AG04449 (cell line): ENCODE results near the gene QRSL1.

Source experiments
- CTCF ChIA-PET: fragments of 350-600 bp; formaldehyde crosslinking; extraction: SDS; loops from one replicate; lab custom pipeline; 2021; ENCODE audit warnings: antibody characterized with exemption; lab: Yijun Ruan, JAX
- POLR2A ChIA-PET: fragments of 400-600, 350-600 bp; formaldehyde crosslinking; extraction: SDS; loops from one replicate; lab custom pipeline; 2020; ENCODE audit warnings: antibody characterized with exemption, inconsistent platforms; lab: Yijun Ruan, JAX
- DNase-seq: peaks from one replicate; pipeline ENCODE4 v3.0.0-alpha.2; 2010; ENCODE audit warnings: low read depth, low spot score
- H3K4me3 ChIP-seq: 2 replicates; pipeline ENCODE4 v1.5.1; 2011; ENCODE audit warnings: low read depth, mild to moderate bottlenecking, control low read depth, low read length
- TF ChIP-seq, protein P1 (sequence below): IDR thresholded peaks from one replicate; pipeline ENCODE4 v1.5.1; 2011; ENCODE audit warnings: mild to moderate bottlenecking, moderate library complexity, low read length, control low read depth, inconsistent platforms; ENCODE audit not compliant: insufficient read depth; ENCODE audit errors: missing control alignments

QRSL1 gene

DNA sequence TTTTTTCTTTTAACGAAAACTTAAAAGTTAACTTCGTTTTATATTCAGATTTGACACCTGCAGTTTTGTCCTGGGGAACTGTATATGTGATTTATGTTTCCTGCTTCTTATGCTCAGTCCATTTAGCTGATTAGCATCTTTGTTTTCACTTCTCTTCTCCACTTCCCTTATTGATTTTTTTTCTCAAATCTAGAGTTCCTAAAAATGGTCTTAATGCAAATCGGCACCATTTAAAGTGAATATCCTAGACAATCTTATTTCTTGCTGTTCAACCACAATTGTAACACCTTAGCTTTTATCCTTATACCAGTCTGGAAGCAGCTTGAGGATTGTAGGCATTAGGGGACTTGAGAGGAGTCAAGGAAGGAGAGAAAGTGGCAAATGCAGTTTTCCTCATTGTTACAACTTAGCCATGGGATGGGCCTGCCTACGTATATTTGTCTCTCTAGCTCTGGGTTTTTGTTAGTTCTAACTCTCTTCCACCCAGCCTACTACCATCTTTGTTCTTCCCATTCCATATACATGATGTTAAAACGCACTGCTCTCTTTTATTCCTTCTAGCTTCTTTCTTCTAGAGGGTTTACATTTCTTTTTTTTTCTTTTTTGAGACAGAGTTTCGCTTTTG is 8.5 kb downstream of the QRSL1 start:
- POLR2A ChIA-PET = no interaction called here
- DNase-seq = no peak
- TF ChIP-seq, protein P1, sequence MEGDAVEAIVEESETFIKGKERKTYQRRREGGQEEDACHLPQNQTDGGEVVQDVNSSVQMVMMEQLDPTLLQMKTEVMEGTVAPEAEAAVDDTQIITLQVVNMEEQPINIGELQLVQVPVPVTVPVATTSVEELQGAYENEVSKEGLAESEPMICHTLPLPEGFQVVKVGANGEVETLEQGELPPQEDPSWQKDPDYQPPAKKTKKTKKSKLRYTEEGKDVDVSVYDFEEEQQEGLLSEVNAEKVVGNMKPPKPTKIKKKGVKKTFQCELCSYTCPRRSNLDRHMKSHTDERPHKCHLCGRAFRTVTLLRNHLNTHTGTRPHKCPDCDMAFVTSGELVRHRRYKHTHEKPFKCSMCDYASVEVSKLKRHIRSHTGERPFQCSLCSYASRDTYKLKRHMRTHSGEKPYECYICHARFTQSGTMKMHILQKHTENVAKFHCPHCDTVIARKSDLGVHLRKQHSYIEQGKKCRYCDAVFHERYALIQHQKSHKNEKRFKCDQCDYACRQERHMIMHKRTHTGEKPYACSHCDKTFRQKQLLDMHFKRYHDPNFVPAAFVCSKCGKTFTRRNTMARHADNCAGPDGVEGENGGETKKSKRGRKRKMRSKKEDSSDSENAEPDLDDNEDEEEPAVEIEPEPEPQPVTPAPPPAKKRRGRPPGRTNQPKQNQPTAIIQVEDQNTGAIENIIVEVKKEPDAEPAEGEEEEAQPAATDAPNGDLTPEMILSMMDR = no peak
- no peak overlapping the region for H3K4me3 ChIP-seq
- CTCF ChIA-PET = interaction anchor here (0.7 to 1.4 kb wide), 2 partner anchors 15 to 28 kb away, joined by 3 read pairs; no protein-coding TSS in a partner anchor

DNA sequence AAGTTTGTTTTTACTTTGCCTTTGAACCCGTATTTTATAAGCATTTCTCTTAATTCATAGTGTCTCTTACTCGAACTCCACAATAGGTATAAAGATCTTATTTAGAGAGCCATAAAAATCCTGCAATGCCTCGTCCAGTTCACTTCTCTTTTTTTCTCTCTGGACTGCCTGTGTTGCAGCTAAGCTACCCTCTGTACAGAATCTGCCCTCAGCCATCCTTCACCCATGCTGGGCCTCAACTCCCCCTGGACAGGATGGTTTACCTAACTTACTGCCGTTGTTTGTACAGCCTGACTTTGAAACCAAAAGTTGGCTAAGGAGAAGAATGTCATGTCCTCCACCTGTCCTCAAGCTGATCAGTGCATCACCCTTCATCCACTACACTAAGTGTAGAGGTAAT is 10.4 kb downstream of the QRSL1 start:
- TF ChIP-seq, protein P1 = no peak
- CTCF ChIA-PET = no interaction called here

GRCh38 chr6:106642476-106642875 is 13.1 kb downstream of the QRSL1 start:
- CTCF ChIA-PET = no interaction called here
- H3K4me3 ChIP-seq = no peak overlapping the region
- DNase-seq = no peak
- POLR2A ChIA-PET = no interaction called here
- TF ChIP-seq, protein P1 = no peak

More for the DNA sequence above, 10.4 kb downstream of the QRSL1 start:
- DNase-seq = no peak
- POLR2A ChIA-PET = no interaction called here
- no peak overlapping the region for H3K4me3 ChIP-seq

GRCh38 chr6:106643061-106643460 is 13.7 kb downstream of the QRSL1 start:
- ChIA-PET POLR2A (no interaction called here), CTCF (no interaction called here)
- no peak overlapping the region for H3K4me3 ChIP-seq
- no peak for DNase-seq
- TF ChIP-seq, protein P1 = no peak

DNA sequence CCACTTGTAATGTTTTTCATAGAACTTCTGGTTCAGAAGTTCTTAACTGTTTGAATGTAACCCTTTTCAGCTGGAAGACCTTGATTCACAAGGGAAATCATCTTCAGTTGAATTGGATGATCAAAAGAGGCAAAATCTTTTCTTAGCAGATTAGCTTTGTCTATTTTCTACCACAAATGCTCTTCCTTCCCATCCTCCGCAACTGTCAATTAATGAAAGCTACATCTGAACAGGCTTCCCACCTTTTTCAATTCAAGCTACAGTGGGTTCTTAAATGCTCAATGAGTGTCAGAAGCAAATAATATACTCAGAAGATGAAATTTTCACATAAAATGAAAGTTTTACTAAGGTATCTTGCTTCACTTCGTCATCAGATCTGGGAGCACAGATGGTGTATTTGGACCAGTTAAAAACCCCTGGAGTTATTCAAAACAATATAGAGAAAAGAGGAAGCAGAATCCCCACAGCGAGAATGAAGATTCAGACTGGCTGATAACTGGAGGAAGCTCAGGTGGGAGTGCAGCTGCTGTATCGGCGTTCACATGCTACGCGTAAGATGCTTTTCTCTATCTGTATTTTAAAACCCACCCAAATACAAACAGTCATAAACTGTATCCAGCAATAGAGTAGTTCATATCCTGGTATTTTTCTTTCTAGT is 19.4 kb downstream of the QRSL1 start:
- no peak overlapping the region for H3K4me3 ChIP-seq
- ChIA-PET CTCF (interaction anchor here (1.1 kb wide), 1 partner anchor 201 kb away, joined by 3 read pairs; no protein-coding TSS in a partner anchor), POLR2A (no interaction called here)
- DNase-seq = no peak
- TF ChIP-seq, protein P1 = no peak

- no peak for DNase-seq
- CTCF ChIA-PET = no interaction called here
- TF ChIP-seq, protein P1 = no peak
- no peak overlapping the region for H3K4me3 ChIP-seq
- POLR2A ChIA-PET = no interaction called here
Observed at GRCh38 chr6:106658469-106658868, 29.1 kb downstream of the QRSL1 start.
